HEK293 (cell line): ENCODE results near the gene COMMD8.

Experiments used
- BCL11A ChIP-seq: fragments of 450-650 bp; formaldehyde crosslinking; IDR thresholded peaks from 2 replicates; pipeline ENCODE4 v1.5.1; 2016; ENCODE audit warnings: low read depth, missing biosample characterization, missing genetic modification characterization
- GLIS1 ChIP-seq: fragments of 450-650 bp; formaldehyde crosslinking; IDR thresholded peaks from 2 replicates; pipeline ENCODE4 v1.5.1; 2016; ENCODE audit warnings: missing biosample characterization, missing genetic modification characterization
- KLF8 ChIP-seq: fragments of 450-650 bp; formaldehyde crosslinking; IDR thresholded peaks from 2 replicates; pipeline ENCODE4 v1.5.1; 2016; ENCODE audit warnings: missing biosample characterization, missing genetic modification characterization
- KLF9 ChIP-seq: fragments of 450-650 bp; formaldehyde crosslinking; IDR thresholded peaks from 2 replicates; pipeline ENCODE4 v1.5.1; 2016; ENCODE audit warnings: missing biosample characterization, missing genetic modification characterization, low read depth
- REPIN1 ChIP-seq: fragments of 450-650 bp; formaldehyde crosslinking; IDR thresholded peaks from 2 replicates; pipeline ENCODE4 v1.5.1; 2017; ENCODE audit warnings: missing biosample characterization, missing genetic modification characterization, low read depth
- SP2 ChIP-seq: fragments of 450-650 bp; formaldehyde crosslinking; IDR thresholded peaks from 2 replicates; pipeline ENCODE4 v1.5.1; 2016; ENCODE audit warnings: missing biosample characterization, missing genetic modification characterization
- SP3 ChIP-seq: fragments of 450-650 bp; formaldehyde crosslinking; IDR thresholded peaks from 2 replicates; pipeline ENCODE4 v1.5.1; 2016; ENCODE audit warnings: missing biosample characterization, missing genetic modification characterization
- SP7 ChIP-seq: fragments of 450-650 bp; formaldehyde crosslinking; IDR thresholded peaks from 2 replicates; pipeline ENCODE4 v1.5.1; 2016; ENCODE audit warnings: missing biosample characterization, missing genetic modification characterization
- WT1 ChIP-seq: fragments of 450-650 bp; formaldehyde crosslinking; IDR thresholded peaks from 2 replicates; pipeline ENCODE4 v1.5.1; 2016; ENCODE audit warnings: missing biosample characterization, missing genetic modification characterization
- ZBTB44 ChIP-seq: fragments of 450-650 bp; IDR thresholded peaks from 2 replicates; pipeline ENCODE4 v1.5.1; 2018; ENCODE audit warnings: missing biosample characterization, mild to moderate bottlenecking, missing genetic modification characterization
- ZBTB48 ChIP-seq: fragments of 450-650 bp; formaldehyde crosslinking; IDR thresholded peaks from 2 replicates; pipeline ENCODE4 v1.5.1; 2016; ENCODE audit warnings: missing biosample characterization, missing genetic modification characterization
- ZFHX2 ChIP-seq: fragments of 450-650 bp; formaldehyde crosslinking; conservative IDR thresholded peaks from 2 replicates; pipeline ENCODE4 v1.5.1; 2016; ENCODE audit warnings: missing biosample characterization, missing genetic modification characterization
- ZFP41 ChIP-seq: fragments of 450-650 bp; formaldehyde crosslinking; IDR thresholded peaks from 2 replicates; pipeline ENCODE4 v1.5.1; 2016; ENCODE audit warnings: missing biosample characterization, missing genetic modification characterization, borderline replicate concordance
- ZNF112 ChIP-seq: fragments of 450-650 bp; formaldehyde crosslinking; IDR thresholded peaks from 2 replicates; pipeline ENCODE4 v1.5.0; 2017; ENCODE audit warnings: missing biosample characterization, missing genetic modification characterization
- ZNF132 ChIP-seq: fragments of 450-650 bp; formaldehyde crosslinking; IDR thresholded peaks from 2 replicates; pipeline ENCODE4 v1.5.1; 2017; ENCODE audit warnings: missing biosample characterization, missing genetic modification characterization, borderline replicate concordance
- ZNF140 ChIP-seq: fragments of 450-650 bp; formaldehyde crosslinking; IDR thresholded peaks from 2 replicates; pipeline ENCODE4 v1.5.1; 2016; ENCODE audit warnings: missing biosample characterization, missing genetic modification characterization
- ZNF2 ChIP-seq: fragments of 450-650 bp; formaldehyde crosslinking; IDR thresholded peaks from 2 replicates; pipeline ENCODE4 v1.5.1; 2016; ENCODE audit warnings: missing biosample characterization, missing genetic modification characterization
- ZNF350 ChIP-seq: fragments of 450-650 bp; formaldehyde crosslinking; IDR thresholded peaks from 2 replicates; pipeline ENCODE4 v1.5.0; 2017; ENCODE audit warnings: missing biosample characterization, mild to moderate bottlenecking, missing genetic modification characterization
- ZNF354C ChIP-seq: fragments of 450-650 bp; formaldehyde crosslinking; IDR thresholded peaks from 2 replicates; pipeline ENCODE4 v1.5.1; 2016; ENCODE audit warnings: missing biosample characterization, missing genetic modification characterization, low read depth, borderline replicate concordance
- ZNF423 ChIP-seq: fragments of 450-650 bp; formaldehyde crosslinking; IDR thresholded peaks from 2 replicates; pipeline ENCODE4 v1.5.1; 2016; ENCODE audit warnings: missing biosample characterization, missing genetic modification characterization
- ZNF501 ChIP-seq: fragments of 450-650 bp; formaldehyde crosslinking; IDR thresholded peaks from 2 replicates; pipeline ENCODE4 v1.5.1; 2016; ENCODE audit warnings: missing biosample characterization, missing genetic modification characterization
- ZNF521 ChIP-seq: fragments of 450-650 bp; formaldehyde crosslinking; IDR thresholded peaks from 2 replicates; pipeline ENCODE4 v1.5.1; 2017; ENCODE audit warnings: missing biosample characterization, mild to moderate bottlenecking, missing genetic modification characterization
- ZNF580 ChIP-seq: fragments of 450-650 bp; formaldehyde crosslinking; IDR thresholded peaks from 2 replicates; pipeline ENCODE4 v1.5.1; 2016; ENCODE audit warnings: missing biosample characterization, missing genetic modification characterization
- ZNF596 ChIP-seq: fragments of 450-650 bp; IDR thresholded peaks from 2 replicates; pipeline ENCODE4 v1.5.0; 2018; ENCODE audit warnings: missing biosample characterization, mild to moderate bottlenecking, missing genetic modification characterization, moderate library complexity
- ZNF629 ChIP-seq: fragments of 450-650 bp; formaldehyde crosslinking; IDR thresholded peaks from 2 replicates; pipeline ENCODE4 v1.5.1; 2017; ENCODE audit warnings: missing biosample characterization, missing genetic modification characterization
- ZNF654 ChIP-seq: fragments of 450-650 bp; formaldehyde crosslinking; IDR thresholded peaks from 2 replicates; pipeline ENCODE4 v1.5.1; 2016; ENCODE audit warnings: low read depth, missing biosample characterization, missing genetic modification characterization
- ZNF658 ChIP-seq: fragments of 450-650 bp; formaldehyde crosslinking; IDR thresholded peaks from 2 replicates; pipeline ENCODE4; 2016; ENCODE audit warnings: missing biosample characterization, missing genetic modification characterization
- ZNF660 ChIP-seq: fragments of 450-650 bp; IDR thresholded peaks from 2 replicates; pipeline ENCODE4 v1.5.1; 2018; ENCODE audit warnings: missing biosample characterization, mild to moderate bottlenecking, missing genetic modification characterization
- ZNF692 ChIP-seq: fragments of 450-650 bp; formaldehyde crosslinking; IDR thresholded peaks from 2 replicates; pipeline ENCODE4 v1.5.1; 2016; ENCODE audit warnings: missing biosample characterization, missing genetic modification characterization
- ZNF791 ChIP-seq: fragments of 450-650 bp; formaldehyde crosslinking; IDR thresholded peaks from 2 replicates; pipeline ENCODE4 v1.5.1; 2016; ENCODE audit warnings: missing biosample characterization, missing genetic modification characterization
- ZNF830 ChIP-seq: fragments of 450-650 bp; IDR thresholded peaks from 2 replicates; pipeline ENCODE4 v1.5.0; 2018; ENCODE audit warnings: missing biosample characterization, missing genetic modification characterization, low read depth, mild to moderate bottlenecking, moderate library complexity
- ZSCAN5A ChIP-seq: fragments of 450-650 bp; formaldehyde crosslinking; IDR thresholded peaks from 2 replicates; pipeline ENCODE4 v1.5.1; 2016; ENCODE audit warnings: missing biosample characterization, missing genetic modification characterization
- ZXDB ChIP-seq: fragments of 450-650 bp; formaldehyde crosslinking; IDR thresholded peaks from 2 replicates; pipeline ENCODE4 v1.5.1; 2016; ENCODE audit warnings: missing biosample characterization, missing genetic modification characterization

The COMMD8 gene

GRCh38 chr4:47463235-47463956 is at the start of gene COMMD8 (continued):
- peak; percentile 72 for TF ChIP-seq ZNF692 (tag by site-specific recombination)
- no peak for TF ChIP-seq BCL11A (tag by site-specific recombination)
- no peak for TF ChIP-seq ZNF629 (tag by site-specific recombination)
- 0 out of 2 replicates have a peak, but pooled peaks have one; percentile 47 for TF ChIP-seq ZFHX2 (tag by site-specific recombination)
- no peak for TF ChIP-seq ZNF2 (tag by site-specific recombination)
- TF ChIP-seq KLF9 (tag by site-specific recombination): peak; percentile 71
- no peak for TF ChIP-seq ZNF350 (tag by site-specific recombination)
- TF ChIP-seq ZNF112 (tag by site-specific recombination): no peak
- TF ChIP-seq ZNF596: no peak
- no peak for TF ChIP-seq ZNF654 (tag by site-specific recombination)
- TF ChIP-seq SP7 (tag by site-specific recombination): peak; percentile 63
- TF ChIP-seq ZNF791 (tag by site-specific recombination): no peak
- no peak for TF ChIP-seq ZNF132 (tag by site-specific recombination)
- TF ChIP-seq ZNF830 (tag by site-specific recombination): no peak
- TF ChIP-seq ZNF660: no peak
- no peak for TF ChIP-seq ZNF521 (tag by site-specific recombination)
- peak; percentile 70; the same call in 1 of the 2 replicates for TF ChIP-seq ZNF423 (tag by site-specific recombination)
- peak; percentile 65; the same call in 1 of the 2 replicates for TF ChIP-seq ZBTB48 (tag by site-specific recombination)
- TF ChIP-seq KLF8 (tag by site-specific recombination): peak; percentile 80; the same call in 1 of the 2 replicates
- TF ChIP-seq REPIN1: no peak
- TF ChIP-seq GLIS1 (tag by site-specific recombination): peak; percentile 50
- no peak for TF ChIP-seq ZBTB44 (tag by site-specific recombination)
- TF ChIP-seq ZNF580 (tag by site-specific recombination): no peak
- TF ChIP-seq ZNF658 (tag by site-specific recombination): no peak
- peak; percentile 70; the same call in 1 of the 2 replicates for TF ChIP-seq ZXDB
- no peak for TF ChIP-seq WT1
- no peak for TF ChIP-seq ZNF501 (tag by site-specific recombination)
- peak; percentile 78 for TF ChIP-seq SP3 (tag by site-specific recombination)
- TF ChIP-seq ZSCAN5A (tag by site-specific recombination): no peak
- no peak for TF ChIP-seq ZNF140
- no peak for TF ChIP-seq ZNF354C
- TF ChIP-seq SP2 (tag by site-specific recombination): peak; percentile 80
- TF ChIP-seq ZFP41 (tag by site-specific recombination): no peak
